ENCODE measurements around the gene SETBP1.

Gene SETBP1

GRCh38 chr18:45104049-45104395, 423.3 kb downstream of the SETBP1 start:
- no peak for DNase-seq (ENCODE audit: insufficient read length, low spot score)
- TF ChIP-seq CTCF (IDR thresholded peaks at IDR 0.05; ENCODE audit: insufficient read depth, missing control alignments), result no peak
- no peak for FAIRE-seq

- DNase-seq (ENCODE audit: insufficient read length, low spot score) (no peak), FAIRE-seq (no peak)
- TF ChIP-seq CTCF (IDR thresholded peaks at IDR 0.05; ENCODE audit: insufficient read depth, missing control alignments), result no peak
These were observed 425.7 kb downstream of the SETBP1 start for GRCh38 chr18:45106331-45106774.

- FAIRE-seq, result no peak
- no peak for TF ChIP-seq CTCF (IDR thresholded peaks at IDR 0.05; ENCODE audit: insufficient read depth, missing control alignments)
- DNase-seq (ENCODE audit: insufficient read length, low spot score), result no peak
These were observed 426.7 kb downstream of the SETBP1 start for GRCh38 chr18:45107425-45107824.

GRCh38 chr18:45108754-45109153, 428.1 kb downstream of the SETBP1 start:
- DNase-seq (ENCODE audit: insufficient read length, low spot score) (no peak), FAIRE-seq (no peak)
- no peak for TF ChIP-seq CTCF (IDR thresholded peaks at IDR 0.05; ENCODE audit: insufficient read depth, missing control alignments)

- DNase-seq (ENCODE audit: insufficient read length, low spot score) (no peak), FAIRE-seq (no peak)
- no peak for TF ChIP-seq CTCF (IDR thresholded peaks at IDR 0.05; ENCODE audit: insufficient read depth, missing control alignments)
These were observed 428.6 kb downstream of the SETBP1 start for GRCh38 chr18:45109271-45109670.

- DNase-seq (ENCODE audit: insufficient read length, low spot score) (no peak), FAIRE-seq (no peak)
- no peak for TF ChIP-seq CTCF (IDR thresholded peaks at IDR 0.05; ENCODE audit: insufficient read depth, missing control alignments)
These were observed 429.0 kb downstream of the SETBP1 start for GRCh38 chr18:45109706-45110105.

GRCh38 chr18:45110577-45111501, 430.2 kb downstream of the SETBP1 start:
- FAIRE-seq, result no peak
- TF ChIP-seq CTCF (IDR thresholded peaks at IDR 0.05; ENCODE audit: insufficient read depth, missing control alignments), result no peak
- DNase-seq (ENCODE audit: insufficient read length, low spot score), result no peak
